ENCODE measurements around the gene VSTM5.
"Not testable (repeated sequence)": the region's sequence is repeated elsewhere in the genome, so short reads cannot be mapped to it uniquely, and the experiment has no call there.

VSTM5 gene

DNA sequence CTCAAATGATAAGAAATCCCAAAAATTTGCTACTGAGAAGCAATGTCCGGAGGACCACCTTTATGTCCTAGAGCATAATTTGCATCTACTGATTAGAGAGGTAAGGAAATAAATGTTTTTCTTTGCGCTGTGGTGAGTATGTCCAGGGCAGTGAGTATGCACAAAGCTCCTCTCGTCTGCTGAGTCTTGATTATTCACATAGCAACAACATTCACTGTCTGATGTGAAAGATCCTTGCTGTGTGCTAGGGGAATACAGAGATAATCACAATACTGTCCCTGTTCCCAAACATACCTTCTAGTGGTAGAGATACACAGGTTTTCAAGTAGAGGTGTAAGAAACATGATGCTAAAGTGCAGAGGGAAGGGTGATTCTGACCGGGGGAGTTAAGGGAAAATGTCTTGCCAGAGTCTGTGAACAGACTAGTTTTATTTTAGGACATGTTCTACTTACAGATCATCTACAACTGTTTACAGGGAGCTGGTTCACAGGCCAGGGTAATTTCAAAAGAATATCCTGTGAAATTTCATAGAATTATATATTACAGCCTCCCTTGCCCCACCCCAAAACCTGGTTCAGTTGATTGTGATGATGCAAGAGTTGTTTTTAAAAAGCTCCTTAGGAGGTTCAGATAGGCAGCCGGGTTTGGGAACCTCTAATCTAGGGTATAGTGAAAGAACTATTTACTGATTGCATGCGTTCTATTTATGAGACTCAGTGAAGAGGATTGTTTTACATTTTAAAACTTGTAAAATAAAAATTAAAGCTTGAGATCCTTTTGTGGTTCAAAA, 53.8 kb downstream of the VSTM5 start:
- no peak for DNase-seq (ENCODE audit: low read depth)

DNA sequence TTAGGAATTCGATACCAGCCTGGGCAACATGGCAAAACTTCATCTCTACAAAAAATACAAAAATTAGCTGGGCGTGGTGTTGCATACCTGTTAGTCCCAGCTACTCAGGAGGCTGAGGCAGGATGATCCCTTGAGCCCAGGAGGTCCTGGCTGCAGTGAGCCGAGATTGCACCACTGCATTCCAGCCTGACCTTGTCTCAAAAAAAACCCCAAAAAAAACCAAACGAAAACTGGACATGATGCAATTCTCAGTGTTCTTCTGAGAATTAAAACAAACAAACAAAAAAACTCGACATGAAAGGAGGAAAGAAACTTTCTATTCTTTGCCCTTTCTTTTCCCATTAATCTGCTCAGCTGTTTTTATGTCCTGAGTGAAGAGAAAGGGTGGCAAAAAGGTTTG, 58.9 kb downstream of the VSTM5 start:
- no peak for DNase-seq (ENCODE audit: low read depth)

DNA sequence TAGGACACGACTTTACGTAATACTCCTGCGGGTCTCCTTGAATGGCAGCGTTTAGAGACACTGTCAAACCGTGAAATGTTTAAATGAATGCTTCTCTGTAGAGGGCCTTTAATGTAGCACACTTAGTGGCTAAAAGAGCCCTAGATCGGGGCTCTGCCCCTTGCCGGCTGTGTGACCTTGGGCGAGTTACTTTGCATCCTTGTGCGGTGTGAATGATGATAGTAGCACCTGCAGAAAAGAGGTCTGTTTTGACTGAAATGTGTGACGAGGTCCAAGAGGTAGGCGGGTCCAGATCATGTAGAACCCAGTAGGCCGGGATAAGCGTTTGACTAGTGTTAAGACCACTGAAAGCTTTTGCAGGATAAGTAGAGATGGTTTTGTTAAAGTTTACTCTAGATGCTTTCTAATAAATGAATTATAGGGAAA, 65.5 kb downstream of the VSTM5 start:
- no peak for DNase-seq (ENCODE audit: low read depth)

DNA sequence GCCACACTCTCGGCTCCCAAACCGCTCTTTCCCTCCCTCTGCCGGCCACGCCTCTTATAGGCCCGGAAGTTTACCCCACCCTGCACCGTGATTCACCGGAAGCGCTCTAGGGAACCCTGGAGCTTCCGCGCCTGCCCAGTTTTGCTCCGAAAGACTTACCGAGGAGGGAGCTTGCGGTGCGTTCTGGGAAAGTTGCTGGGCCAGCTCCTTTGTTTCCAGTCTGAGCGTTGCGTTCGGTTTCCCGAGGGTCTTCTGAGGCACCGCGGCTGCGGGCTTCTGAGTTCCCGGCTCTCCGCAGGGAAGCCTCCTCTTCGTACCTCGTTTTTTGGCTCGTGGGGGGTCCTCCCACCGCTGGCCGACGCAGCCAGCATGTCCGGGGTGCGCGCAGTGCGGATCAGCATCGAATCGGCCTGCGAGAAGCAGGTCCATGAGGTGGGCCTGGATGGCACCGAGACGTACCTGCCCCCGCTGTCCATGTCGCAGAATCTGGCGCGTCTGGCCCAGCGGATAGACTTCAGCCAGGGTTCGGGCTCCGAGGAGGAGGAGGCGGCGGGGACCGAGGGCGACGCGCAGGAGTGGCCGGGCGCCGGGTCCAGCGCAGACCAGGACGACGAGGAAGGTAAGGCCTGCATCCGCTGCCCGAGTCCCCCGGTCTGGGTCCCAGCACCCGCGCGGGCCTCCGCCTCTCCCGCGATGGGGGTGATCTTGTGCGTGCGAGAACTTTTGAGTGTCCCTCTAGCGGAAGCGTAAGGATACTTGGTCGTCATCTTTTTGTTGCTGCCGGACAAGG, 66.1 kb downstream of the VSTM5 start, which contains the start of gene MED17:
Gene MED17, plus strand, starts transcription at position 138 of the 790 bp plus-strand sequence. Its CDS starts 232 bp downstream, at position 370.
- DNase-seq (ENCODE audit: low read depth) = peak; percentile 84

GRCh38 chr11:93783765-93784144, 66.7 kb downstream of the VSTM5 start:
- peak; percentile 3 for DNase-seq (ENCODE audit: low read depth)

- no peak for DNase-seq (ENCODE audit: low read depth)
These were observed 67.1 kb downstream of the VSTM5 start for GRCh38 chr11:93783362-93783761.

- no peak for DNase-seq (ENCODE audit: low read depth)
These were observed 75.1 kb downstream of the VSTM5 start for GRCh38 chr11:93775289-93775688.

DNA sequence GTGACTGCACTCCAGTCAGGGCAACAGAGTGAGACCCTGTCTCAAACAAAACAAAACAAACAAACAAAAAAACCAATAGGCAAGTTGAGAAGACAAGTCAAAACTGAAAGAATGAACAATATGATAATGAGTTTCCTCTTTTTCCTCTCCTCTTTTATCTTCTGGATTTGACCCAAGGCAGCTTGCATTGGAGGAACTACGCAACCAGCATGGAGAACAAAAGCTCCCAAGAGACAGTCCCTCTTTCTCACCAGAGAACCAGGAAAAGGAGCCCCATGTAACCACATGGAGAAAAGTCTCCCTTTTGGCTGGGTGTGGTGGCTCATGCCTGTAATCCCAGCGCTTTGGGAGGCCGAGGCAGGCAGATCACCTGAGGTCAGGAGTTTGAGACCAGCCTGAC, 75.9 kb downstream of the VSTM5 start:
- not testable (repeated sequence) for DNase-seq (ENCODE audit: low read depth)

DNA sequence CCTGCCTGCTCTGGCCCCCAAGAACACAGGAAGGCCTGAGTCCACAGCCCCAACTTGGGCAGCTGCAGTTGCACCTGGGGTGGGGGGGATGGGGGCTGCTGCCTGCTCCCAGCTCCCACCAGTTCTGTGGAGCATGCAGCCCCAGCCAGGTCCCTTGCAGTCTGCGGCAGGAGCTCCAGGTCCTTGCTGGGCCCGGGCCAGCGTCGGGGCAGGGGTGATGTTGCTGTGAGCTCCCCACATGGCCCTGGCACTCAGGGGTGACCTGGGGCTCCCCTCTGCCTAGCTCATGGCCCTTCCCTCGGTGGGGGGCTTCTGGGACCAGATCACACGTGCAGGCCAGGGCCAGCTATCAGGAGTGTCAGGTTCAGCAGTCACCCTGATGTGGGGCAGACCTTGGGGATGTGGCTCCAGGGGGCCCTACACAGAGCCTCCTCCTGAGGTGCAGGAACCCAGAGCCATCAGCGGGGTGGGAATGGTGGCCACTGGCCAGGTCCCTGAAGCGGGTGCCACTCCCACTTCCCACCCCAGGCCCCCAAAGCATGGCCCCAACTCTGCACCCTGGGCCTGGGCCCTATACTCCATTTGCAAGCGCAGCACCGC, 76.7 kb downstream of the VSTM5 start:
- no peak for DNase-seq (ENCODE audit: low read depth)

DNA sequence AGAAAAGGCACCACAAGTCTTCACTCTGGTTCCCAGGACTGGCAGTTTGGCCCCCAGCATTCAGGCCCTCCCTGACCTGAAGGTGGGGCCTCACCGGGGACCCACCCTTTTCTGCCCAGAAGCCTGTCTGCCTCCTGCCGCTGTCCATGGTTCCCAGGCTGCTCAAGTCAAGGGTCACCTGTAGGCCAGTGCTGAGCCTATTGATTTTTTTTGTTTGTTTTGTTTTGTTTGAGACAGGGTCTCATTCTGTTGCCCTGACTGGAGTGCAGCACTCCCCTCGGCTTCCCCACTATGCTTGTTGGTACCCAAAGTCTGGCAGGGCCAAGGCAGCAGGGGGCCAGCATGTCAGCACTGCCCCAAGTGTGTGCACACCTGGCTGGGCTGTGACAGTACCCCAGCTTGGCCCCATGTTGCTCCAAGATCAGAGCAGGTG, 77.4 kb downstream of the VSTM5 start:
- no peak for DNase-seq (ENCODE audit: low read depth)

GRCh38 chr11:93772123-93772522, 78.3 kb downstream of the VSTM5 start:
- no peak for DNase-seq (ENCODE audit: low read depth)

GRCh38 chr11:93770160-93770559, 80.3 kb downstream of the VSTM5 start:
- no peak for DNase-seq (ENCODE audit: low read depth)

Data from T follicular helper cell (primary cell).